K562 (cell line): ENCODE measurements around the gene TMEM245. TPM values are rescaled to one million over a fixed set of nuclear protein-coding genes. Genes with fewer than 3 reads are reported as not detected.

Experiments
- BACH1 ChIP-seq: fragments of 200-800 bp; sonication (Bioruptor generic); IDR thresholded peaks from 2 replicates; pipeline ENCODE4 v1.6.1; 2016; ENCODE audit warnings: missing genetic modification characterization, missing compliant biosample characterization
- CXXC5 ChIP-seq: fragments of 250-450 bp; sonication (Bioruptor Pico); IDR thresholded peaks from 2 replicates; pipeline ENCODE4 v1.8.0; 2022; ENCODE audit warnings: inconsistent platforms, mild to moderate bottlenecking, moderate library complexity
- EHMT2 ChIP-seq: fragments of 450-650 bp; IDR thresholded peaks from 2 replicates; pipeline ENCODE4 v1.6.1; 2018; ENCODE audit warnings: antibody characterized with exemption
- EP300 ChIP-seq: IDR thresholded peaks from 2 replicates; pipeline ENCODE4 v1.6.1; 2012; ENCODE audit warnings: low read length, improper control_type of control experiment
- EP400 ChIP-seq: fragments of 450-650 bp; IDR thresholded peaks from 2 replicates; pipeline ENCODE4 v1.6.1; 2017; ENCODE audit warnings: antibody characterized with exemption, mild to moderate bottlenecking, moderate library complexity
- ETV1 ChIP-seq: fragments of 450-650 bp; conservative IDR thresholded peaks from 2 replicates; pipeline ENCODE4 v1.6.1; 2016; ENCODE audit warnings: missing genetic modification characterization, control low read depth, low read depth, missing compliant biosample characterization
- FIP1L1 ChIP-seq: fragments of 200-400 bp; formaldehyde crosslinking; IDR thresholded peaks from 2 replicates; pipeline ENCODE4 v1.6.1; 2018; ENCODE audit warnings: mild to moderate bottlenecking, low read depth, low read length; ENCODE audit not compliant: poor library complexity, severe bottlenecking
- FOSL1 ChIP-seq: fragments of 200-800 bp; sonication (Bioruptor generic); conservative IDR thresholded peaks from 2 replicates; pipeline ENCODE4 v1.6.1; 2016; ENCODE audit warnings: missing genetic modification characterization, missing compliant biosample characterization
- FOXK1 ChIP-seq: sonication (generic); formaldehyde crosslinking; IDR thresholded peaks from 2 replicates; pipeline ENCODE4 v1.8.0; 2022; ENCODE audit warnings: missing genetic modification reagents, mild to moderate bottlenecking, borderline replicate concordance
- NELFE ChIP-seq: IDR thresholded peaks from 2 replicates; pipeline ENCODE4 v1.6.1; 2011; ENCODE audit warnings: mild to moderate bottlenecking; ENCODE audit not compliant: insufficient read depth, insufficient read length
- NFE2 ChIP-seq: IDR thresholded peaks from 2 replicates; pipeline ENCODE4 v1.6.1; 2014; ENCODE audit warnings: antibody characterized with exemption, low read depth
- POLR2A ChIP-seq: fragments of 450-650 bp; conservative IDR thresholded peaks from 2 replicates; pipeline ENCODE4 v1.6.1; 2016
- SMARCA4 ChIP-seq: fragments of 450-650 bp; IDR thresholded peaks from 2 replicates; pipeline ENCODE4 v1.6.1; 2016
- SMARCA5 ChIP-seq: fragments of 450-650 bp; IDR thresholded peaks from 2 replicates; pipeline ENCODE4 v1.6.1; 2016
- SMARCE1 ChIP-seq: fragments of 450-650 bp; IDR thresholded peaks from 2 replicates; pipeline ENCODE4 v1.7.1; 2016; ENCODE audit warnings: mild to moderate bottlenecking
- TAF15 ChIP-seq: fragments of 200-400 bp; formaldehyde crosslinking; IDR thresholded peaks from 2 replicates; pipeline ENCODE4 v1.6.1; 2017; ENCODE audit warnings: mild to moderate bottlenecking, low read depth, low read length, moderate library complexity
- TAF7 ChIP-seq: fragments of 450-650 bp; IDR thresholded peaks from 2 replicates; pipeline ENCODE4 v1.6.1; 2016; ENCODE audit warnings: missing genetic modification characterization, missing compliant biosample characterization
- TAL1 ChIP-seq: fragments of 450-650 bp; IDR thresholded peaks from 2 replicates; pipeline ENCODE4 v1.6.1; 2016; ENCODE audit warnings: mild to moderate bottlenecking
- TBL1XR1 ChIP-seq, 2 experiments: IDR thresholded peaks; 2 replicates each; pipeline ENCODE4 v1.6.1; 2012; ENCODE audit warnings: improper control_type of control experiment in 2 of 2, low read length in 2 of 2, mild to moderate bottlenecking in 1 of 2
- TRIM28 ChIP-seq: fragments of 450-650 bp; IDR thresholded peaks from 2 replicates; pipeline ENCODE4 v1.6.1; 2017
- VEZF1 ChIP-seq: fragments of 200-800 bp; sonication (Bioruptor generic); IDR thresholded peaks from 2 replicates; pipeline ENCODE4 v1.6.1; 2017; ENCODE audit warnings: missing genetic modification characterization, missing compliant biosample characterization
- YBX1 ChIP-seq: fragments of 450-650 bp; IDR thresholded peaks from 2 replicates; pipeline ENCODE4 v1.7.1; 2016; ENCODE audit warnings: mild to moderate bottlenecking
- ZFP30 ChIP-seq: fragments of 250-450 bp; sonication (Bioruptor Pico); IDR thresholded peaks from 2 replicates; pipeline ENCODE4 v1.8.0; 2022; ENCODE audit warnings: moderate library complexity, mild to moderate bottlenecking, inconsistent platforms, borderline replicate concordance
- ZHX1 ChIP-seq: fragments of 150-350 bp; conservative IDR thresholded peaks from 2 replicates; pipeline ENCODE4 v1.6.1; 2014; ENCODE audit warnings: low read length
- ZNF277 ChIP-seq: fragments of 250-450 bp; sonication (Bioruptor Pico); IDR thresholded peaks from 2 replicates; pipeline ENCODE4 v1.8.0; 2022; ENCODE audit warnings: inconsistent platforms, mild to moderate bottlenecking, moderate library complexity, borderline replicate concordance
- polyA plus RNA-seq, 8 experiments: library from polyadenylated mRNA; depleted of rRNA in 4 of 8; stranded (reverse) in 5 of 8; unstranded in 3 of 8; fragments of >200 nt; fragmentation: Nextera tagmentation in 2 of 8; fragmentation: Illumina TruSeq in 1 of 8; extraction: Ambion mirVana in 2 of 8; extraction: Trizol in 1 of 8; gene quantifications; 2 replicates each; pipeline versions ENCODE4 v1.2.1 to v1.2.3, GENCODE V29; 2011 to 2014; ENCODE audit warnings: inconsistent platforms in 1 of 8, missing spikeins in 1 of 8
- total RNA-seq, 7 experiments: library from RNA; depleted of rRNA in 6 of 7; stranded (reverse); fragments of >200 nt in 6 of 7; fragmentation: Illumina TruSeq in 2 of 7; extraction: Trizol in 2 of 7; gene quantifications; 2 replicates each; pipeline versions ENCODE4 v1.2.1 to v1.2.3, GENCODE V29; 2011 to 2021; ENCODE audit warnings: low replicate concordance in 1 of 7

The TMEM245 gene
- total and polyA plus RNA-seq, 9 of the 15 experiments (the other 6 are each of a cell fraction or from before 2014, with no cell fraction given): 8.5 to 43.2 (median 24.3) TPM

GRCh38 chr9:109122726-109123621 is 3.2 kb upstream of the TMEM245 start (continued):
- TF ChIP-seq TAF15 (no peak), FOSL1 (tag) (peak; percentile 20; the same call in 1 of the 2 replicates), BACH1 (tag) (peak; percentile 97), EHMT2 (peak; percentile 86), TRIM28 (0 out of 2 replicates have a peak, but pooled peaks have one; percentile 33), NFE2 (peak; percentile 99), FOXK1 (CRISPR knock-in tag) (0 out of 2 replicates have a peak, but pooled peaks have one; percentile 2), EP300 (peak; percentile 90), FIP1L1 (no peak), SMARCA4 (peak; percentile 94), POLR2A (0 out of 2 replicates have a peak, but pooled peaks have one; percentile 27), EP400 (peak; percentile 62), ZFP30 (CRISPR knock-in tag) (no peak), YBX1 (no peak), TBL1XR1 (IDR thresholded peaks at IDR 0.05; ENCODE audit: low read length in 2 of 2) (peak in 1 of 2 experiments; percentile 79; a peak in 2 of 4 replicates), SMARCA5 (peak; percentile 67; the same call in 1 of the 2 replicates), NELFE (no peak), TAF7 (0 out of 2 replicates have a peak, but pooled peaks have one; percentile 18), ETV1 (tag) (peak; percentile 52; the same call in 1 of the 2 replicates), ZHX1 (no peak), ZNF277 (CRISPR knock-in tag) (no peak), VEZF1 (CRISPR knock-in tag) (peak; percentile 42), TAL1 (peak; percentile 75), CXXC5 (peak; percentile 68), SMARCE1 (peak; percentile 84)
